HL-60 (cell line): Measurements from ENCODE around the gene WLS.

Experiments
- DNase-seq, 2 experiments: peaks; one replicate each; pipeline ENCODE4 v3.0.0-alpha.2; 2010 to 2020; ENCODE audit warnings: low read depth in 1 of 2, low spot score in 1 of 2
- H3K27ac ChIP-seq: fragments of 250-450 bp; sonication (Bioruptor Pico); replicated peaks from 2 replicates; pipeline ENCODE4 v1.5.1; 2020; ENCODE audit warnings: mild to moderate bottlenecking, moderate library complexity
- H3K27me3 ChIP-seq: fragments of 250-450 bp; sonication (Bioruptor Pico); 2 replicates; pipeline ENCODE4 v1.5.1; 2021; ENCODE audit warnings: mild to moderate bottlenecking, moderate library complexity; ENCODE audit not compliant: insufficient read depth, poor library complexity, severe bottlenecking
- H3K4me3 ChIP-seq: replicated peaks from 2 replicates; pipeline ENCODE4 v1.5.1; 2011; ENCODE audit warnings: mild to moderate bottlenecking, control low read depth, low read length; ENCODE audit not compliant: insufficient read depth
- GABPA ChIP-seq: IDR thresholded peaks from 2 replicates; pipeline ENCODE4 v1.6.1; 2012; ENCODE audit warnings: low read depth
- POLR2AphosphoS5 ChIP-seq: IDR thresholded peaks from 2 replicates; pipeline ENCODE4 v1.6.1; 2012; ENCODE audit warnings: low read depth
- SPI1 ChIP-seq: IDR thresholded peaks from 2 replicates; pipeline ENCODE4 v1.6.1; 2012; ENCODE audit warnings: low read depth, mild to moderate bottlenecking, borderline replicate concordance
- TF ChIP-seq, protein P1 (sequence below): IDR thresholded peaks from one replicate; pipeline ENCODE4 v1.5.1; 2011; ENCODE audit warnings: low read length, control low read depth, inconsistent platforms; ENCODE audit not compliant: insufficient read depth
- TF ChIP-seq, protein P2 (sequence below): IDR thresholded peaks from 2 replicates; pipeline ENCODE4 v1.6.1; 2012; ENCODE audit warnings: low read depth; ENCODE audit not compliant: insufficient replicate concordance

WLS gene

DNA sequence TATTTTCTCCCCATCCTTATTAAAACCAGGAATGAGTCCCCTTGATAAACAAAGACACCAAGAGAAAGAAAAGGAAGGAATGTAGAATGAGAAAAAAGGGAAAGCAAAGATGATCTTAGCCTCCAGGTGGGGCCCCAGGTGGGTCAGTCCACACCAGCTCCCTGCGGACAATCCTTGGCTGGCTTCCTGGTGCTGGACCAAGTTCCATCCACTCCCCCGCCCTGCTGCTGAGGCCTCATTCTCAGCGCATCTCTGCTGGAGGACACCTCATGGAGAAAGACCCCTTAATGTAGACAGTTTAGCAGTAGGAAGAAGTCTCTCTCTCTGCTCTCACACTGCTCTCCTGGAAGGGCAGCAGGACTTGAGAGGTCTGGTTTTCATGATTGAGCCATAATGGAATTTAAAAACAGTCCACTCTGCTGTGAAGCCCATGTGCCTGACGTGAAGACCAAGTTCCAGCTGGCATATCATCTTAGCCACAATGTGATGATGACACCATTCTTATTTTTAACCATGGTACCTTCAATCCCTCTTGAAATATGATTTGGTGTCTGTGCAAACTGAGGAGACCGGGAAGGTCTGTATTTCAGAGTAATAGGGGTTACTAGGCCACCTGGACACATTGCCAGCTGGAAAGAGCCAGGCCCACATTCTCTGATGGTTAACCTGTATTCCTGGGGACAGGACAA lies 83.1 kb downstream of the WLS start:
- Histone ChIP-seq H3K27ac (no peak overlapping the region), H3K27me3 (peaks cover 6% of the 10 kb centered on the region), H3K4me3 (no peak overlapping the region)
- TF ChIP-seq GABPA: no peak
- TF ChIP-seq, protein P1, sequence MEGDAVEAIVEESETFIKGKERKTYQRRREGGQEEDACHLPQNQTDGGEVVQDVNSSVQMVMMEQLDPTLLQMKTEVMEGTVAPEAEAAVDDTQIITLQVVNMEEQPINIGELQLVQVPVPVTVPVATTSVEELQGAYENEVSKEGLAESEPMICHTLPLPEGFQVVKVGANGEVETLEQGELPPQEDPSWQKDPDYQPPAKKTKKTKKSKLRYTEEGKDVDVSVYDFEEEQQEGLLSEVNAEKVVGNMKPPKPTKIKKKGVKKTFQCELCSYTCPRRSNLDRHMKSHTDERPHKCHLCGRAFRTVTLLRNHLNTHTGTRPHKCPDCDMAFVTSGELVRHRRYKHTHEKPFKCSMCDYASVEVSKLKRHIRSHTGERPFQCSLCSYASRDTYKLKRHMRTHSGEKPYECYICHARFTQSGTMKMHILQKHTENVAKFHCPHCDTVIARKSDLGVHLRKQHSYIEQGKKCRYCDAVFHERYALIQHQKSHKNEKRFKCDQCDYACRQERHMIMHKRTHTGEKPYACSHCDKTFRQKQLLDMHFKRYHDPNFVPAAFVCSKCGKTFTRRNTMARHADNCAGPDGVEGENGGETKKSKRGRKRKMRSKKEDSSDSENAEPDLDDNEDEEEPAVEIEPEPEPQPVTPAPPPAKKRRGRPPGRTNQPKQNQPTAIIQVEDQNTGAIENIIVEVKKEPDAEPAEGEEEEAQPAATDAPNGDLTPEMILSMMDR: no peak
- TF ChIP-seq SPI1: no peak
- TF ChIP-seq, protein P2, sequence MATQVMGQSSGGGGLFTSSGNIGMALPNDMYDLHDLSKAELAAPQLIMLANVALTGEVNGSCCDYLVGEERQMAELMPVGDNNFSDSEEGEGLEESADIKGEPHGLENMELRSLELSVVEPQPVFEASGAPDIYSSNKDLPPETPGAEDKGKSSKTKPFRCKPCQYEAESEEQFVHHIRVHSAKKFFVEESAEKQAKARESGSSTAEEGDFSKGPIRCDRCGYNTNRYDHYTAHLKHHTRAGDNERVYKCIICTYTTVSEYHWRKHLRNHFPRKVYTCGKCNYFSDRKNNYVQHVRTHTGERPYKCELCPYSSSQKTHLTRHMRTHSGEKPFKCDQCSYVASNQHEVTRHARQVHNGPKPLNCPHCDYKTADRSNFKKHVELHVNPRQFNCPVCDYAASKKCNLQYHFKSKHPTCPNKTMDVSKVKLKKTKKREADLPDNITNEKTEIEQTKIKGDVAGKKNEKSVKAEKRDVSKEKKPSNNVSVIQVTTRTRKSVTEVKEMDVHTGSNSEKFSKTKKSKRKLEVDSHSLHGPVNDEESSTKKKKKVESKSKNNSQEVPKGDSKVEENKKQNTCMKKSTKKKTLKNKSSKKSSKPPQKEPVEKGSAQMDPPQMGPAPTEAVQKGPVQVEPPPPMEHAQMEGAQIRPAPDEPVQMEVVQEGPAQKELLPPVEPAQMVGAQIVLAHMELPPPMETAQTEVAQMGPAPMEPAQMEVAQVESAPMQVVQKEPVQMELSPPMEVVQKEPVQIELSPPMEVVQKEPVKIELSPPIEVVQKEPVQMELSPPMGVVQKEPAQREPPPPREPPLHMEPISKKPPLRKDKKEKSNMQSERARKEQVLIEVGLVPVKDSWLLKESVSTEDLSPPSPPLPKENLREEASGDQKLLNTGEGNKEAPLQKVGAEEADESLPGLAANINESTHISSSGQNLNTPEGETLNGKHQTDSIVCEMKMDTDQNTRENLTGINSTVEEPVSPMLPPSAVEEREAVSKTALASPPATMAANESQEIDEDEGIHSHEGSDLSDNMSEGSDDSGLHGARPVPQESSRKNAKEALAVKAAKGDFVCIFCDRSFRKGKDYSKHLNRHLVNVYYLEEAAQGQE: no peak
- no peak for TF ChIP-seq POLR2AphosphoS5
- no peak for DNase-seq

DNA sequence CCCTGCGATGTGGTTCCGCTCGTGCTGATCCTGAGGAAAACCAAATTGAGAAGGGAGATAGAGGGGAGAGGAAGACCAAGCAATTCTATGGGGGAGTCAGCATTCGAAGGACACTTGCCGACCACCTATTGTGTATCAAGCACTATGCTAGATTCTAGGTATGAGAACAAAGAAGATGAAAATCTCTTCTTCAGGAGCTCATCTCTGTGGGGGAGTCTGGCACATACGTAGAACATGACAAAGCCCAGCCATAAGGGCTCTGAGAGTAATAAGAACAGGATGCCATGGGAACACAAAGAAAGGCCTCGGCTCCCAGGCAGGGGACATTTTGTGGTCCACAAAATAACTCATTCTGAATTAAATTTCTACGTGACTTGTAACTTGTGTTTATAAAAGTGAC lies 83.7 kb downstream of the WLS start:
- TF ChIP-seq SPI1: no peak
- TF ChIP-seq, protein P2: no peak
- no peak for TF ChIP-seq POLR2AphosphoS5
- no peak for TF ChIP-seq GABPA
- TF ChIP-seq, protein P1: no peak
- no peak for DNase-seq
- Histone ChIP-seq H3K4me3 (no peak overlapping the region), H3K27me3 (peaks cover 2% of the 10 kb centered on the region), H3K27ac (no peak overlapping the region)

DNA sequence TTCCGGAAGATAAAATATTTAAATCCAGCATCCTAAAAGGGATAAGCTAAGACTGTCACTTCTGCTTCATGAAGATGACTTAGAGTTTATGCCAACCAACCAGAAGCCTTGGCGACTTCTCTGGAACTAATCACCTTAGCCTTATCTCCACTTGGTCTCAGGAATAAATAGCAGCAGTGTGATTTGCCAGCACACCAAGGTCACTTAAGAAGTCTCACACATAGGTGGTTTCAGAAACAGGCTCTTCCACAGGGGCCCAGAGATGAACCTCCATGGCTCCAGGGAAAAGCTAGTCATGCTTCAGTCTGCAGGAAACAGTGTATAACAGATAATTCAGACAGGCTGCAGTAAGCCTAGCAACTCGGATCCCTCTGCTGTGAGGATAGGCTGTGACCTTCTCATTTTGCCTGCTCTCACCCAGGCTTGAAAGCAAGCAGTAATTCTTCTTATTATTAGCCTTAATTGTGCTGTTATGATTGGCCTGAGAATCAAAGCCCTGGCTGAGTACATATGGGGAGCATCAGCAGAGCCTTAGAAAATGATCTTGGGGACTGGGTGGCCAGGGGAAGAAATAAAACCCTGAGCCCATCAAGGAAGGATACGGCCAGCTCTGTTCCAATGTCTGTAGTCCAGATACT lies 84.7 kb downstream of the WLS start:
- no peak overlapping the region for H3K27ac ChIP-seq
- TF ChIP-seq GABPA (no peak), SPI1 (no peak), POLR2AphosphoS5 (no peak)
- TF ChIP-seq, protein P1: no peak
- TF ChIP-seq, protein P2: no peak
- no peak for DNase-seq
- H3K4me3 ChIP-seq: no peak overlapping the region
- peaks cover 2% of the 10 kb centered on the region for H3K27me3 ChIP-seq
